Progenitor cell of endocrine pancreas (in vitro differentiated cells): ENCODE results near the gene GRM8. TPM values are rescaled to one million over a fixed set of nuclear protein-coding genes. Genes with fewer than 3 reads are reported as not detected.
"Not testable (repeated sequence)": the region's sequence is repeated elsewhere in the genome, so short reads cannot be mapped to it uniquely, and the experiment has no call there.

ENCODE experiments used
- DNase-seq: peaks from one replicate; pipeline ENCODE4 v3.0.0; 2021; ENCODE audit warnings: low spot score; ENCODE audit not compliant: unreplicated experiment
- H3K27ac Mint-ChIP-seq: 2 replicates; pipeline ENCODE4 v1.8.0; 2021; ENCODE audit warnings: mild to moderate bottlenecking, moderate library complexity, mixed read lengths
- H3K27me3 Mint-ChIP-seq: 2 replicates; pipeline ENCODE4 v1.8.0; 2021; ENCODE audit warnings: mixed read lengths
- H3K36me3 Mint-ChIP-seq: 2 replicates; pipeline ENCODE4 v1.8.0; 2022; ENCODE audit warnings: mixed read lengths; ENCODE audit not compliant: insufficient read depth
- H3K4me1 Mint-ChIP-seq: 2 replicates; pipeline ENCODE4 v1.8.0; 2021; ENCODE audit warnings: low read depth, mixed read lengths
- H3K4me3 Mint-ChIP-seq: 2 replicates; pipeline ENCODE4 v1.8.0; 2021; ENCODE audit warnings: low read depth, mild to moderate bottlenecking, moderate library complexity, mixed read lengths
- H3K9me3 Mint-ChIP-seq: 2 replicates; pipeline ENCODE4 v1.8.0; 2021; ENCODE audit warnings: low read depth, mixed read lengths
- total RNA-seq: library from RNA; stranded (reverse); gene quantifications from 2 replicates; pipeline ENCODE4 v1.2.1, GENCODE V29; 2021
- TF ChIP-seq, protein P1 (sequence below): fragments of 200-600 bp; sonication (generic); IDR thresholded peaks from one replicate; pipeline ENCODE4 v1.5.0; 2021; ENCODE audit warnings: antibody characterized with exemption, mild to moderate bottlenecking; ENCODE audit not compliant: unreplicated experiment

GRM8 gene
- total RNA-seq, 1 donor from 2014 or later: 4.2 TPM

DNA sequence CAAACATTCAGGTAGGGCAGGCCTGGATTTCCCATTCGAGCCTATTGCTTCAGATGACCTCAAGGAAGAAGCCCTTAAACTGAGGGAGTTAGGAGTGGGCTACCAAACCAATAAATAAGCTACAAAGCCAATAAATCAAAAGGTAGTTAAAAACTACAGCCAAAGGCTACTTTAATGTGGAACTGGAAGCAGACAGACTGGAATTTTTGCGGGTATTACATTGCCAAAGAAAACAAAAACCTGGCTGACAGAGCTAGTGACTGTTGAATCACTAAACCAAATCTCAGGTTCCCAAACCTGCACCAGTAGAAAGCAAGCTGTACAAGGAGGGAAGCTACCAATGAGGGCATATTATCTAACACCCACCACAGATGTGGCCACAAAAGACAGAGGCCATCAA lies 315.6 kb downstream of the GRM8 start:
- Mint-ChIP-seq H3K27ac (no peak overlapping the region), H3K27me3 (no peaks in the 10 kb centered on the region), H3K9me3 (peaks cover 3% of the 10 kb centered on the region), H3K4me3 (no peak overlapping the region), H3K36me3 (no peaks in the 10 kb centered on the region), H3K4me1 (peaks cover 7% of the 10 kb centered on the region)
- TF ChIP-seq, protein P1, sequence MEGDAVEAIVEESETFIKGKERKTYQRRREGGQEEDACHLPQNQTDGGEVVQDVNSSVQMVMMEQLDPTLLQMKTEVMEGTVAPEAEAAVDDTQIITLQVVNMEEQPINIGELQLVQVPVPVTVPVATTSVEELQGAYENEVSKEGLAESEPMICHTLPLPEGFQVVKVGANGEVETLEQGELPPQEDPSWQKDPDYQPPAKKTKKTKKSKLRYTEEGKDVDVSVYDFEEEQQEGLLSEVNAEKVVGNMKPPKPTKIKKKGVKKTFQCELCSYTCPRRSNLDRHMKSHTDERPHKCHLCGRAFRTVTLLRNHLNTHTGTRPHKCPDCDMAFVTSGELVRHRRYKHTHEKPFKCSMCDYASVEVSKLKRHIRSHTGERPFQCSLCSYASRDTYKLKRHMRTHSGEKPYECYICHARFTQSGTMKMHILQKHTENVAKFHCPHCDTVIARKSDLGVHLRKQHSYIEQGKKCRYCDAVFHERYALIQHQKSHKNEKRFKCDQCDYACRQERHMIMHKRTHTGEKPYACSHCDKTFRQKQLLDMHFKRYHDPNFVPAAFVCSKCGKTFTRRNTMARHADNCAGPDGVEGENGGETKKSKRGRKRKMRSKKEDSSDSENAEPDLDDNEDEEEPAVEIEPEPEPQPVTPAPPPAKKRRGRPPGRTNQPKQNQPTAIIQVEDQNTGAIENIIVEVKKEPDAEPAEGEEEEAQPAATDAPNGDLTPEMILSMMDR: no peak
- DNase-seq: no peak

DNA sequence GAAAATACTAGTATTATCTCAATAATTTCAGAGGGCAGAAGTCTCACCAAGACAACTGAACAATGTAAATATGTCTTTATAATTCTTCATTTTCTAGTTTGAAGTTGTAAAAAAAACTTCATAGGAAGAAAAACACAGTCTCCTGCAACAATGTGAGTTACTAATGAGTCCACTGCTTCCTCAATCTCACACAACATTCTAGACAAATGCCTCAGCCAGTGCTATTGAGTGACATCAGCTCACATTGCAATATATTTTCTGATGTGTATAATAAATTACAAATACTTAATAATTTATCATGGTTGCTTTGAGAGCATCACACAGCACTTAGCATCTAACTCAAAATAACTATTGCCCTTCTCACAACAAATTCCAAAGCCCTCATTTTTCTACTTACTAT lies 321.2 kb downstream of the GRM8 start:
- no peak for DNase-seq
- Mint-ChIP-seq H3K27me3 (no peaks in the 10 kb centered on the region), H3K36me3 (no peaks in the 10 kb centered on the region), H3K4me3 (no peak overlapping the region), H3K9me3 (no peaks in the 10 kb centered on the region), H3K27ac (no peak overlapping the region), H3K4me1 (peaks cover 10% of the 10 kb centered on the region)
- TF ChIP-seq, protein P1: no peak

DNA sequence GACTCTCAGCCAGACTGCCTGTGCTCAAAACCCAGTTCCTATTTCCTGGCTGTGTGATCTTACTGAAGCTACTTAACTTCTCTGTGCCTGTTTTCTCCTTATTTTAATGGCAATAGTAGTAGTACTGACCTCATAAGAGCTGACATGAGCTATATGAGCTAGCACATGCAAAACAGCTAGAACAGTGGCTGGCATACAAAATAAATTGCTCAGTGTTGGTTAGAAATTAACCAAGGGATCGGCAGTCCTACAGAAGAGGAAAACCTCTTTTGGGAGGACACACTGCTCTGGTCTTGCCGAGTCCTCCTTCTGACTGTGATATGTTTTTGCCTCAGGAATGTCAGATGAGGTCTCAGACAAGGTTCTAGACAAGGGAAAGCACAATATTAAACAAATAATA lies 322.6 kb downstream of the GRM8 start:
- Mint-ChIP-seq H3K4me3 (no peak overlapping the region), H3K9me3 (no peaks in the 10 kb centered on the region), H3K4me1 (peaks cover 10% of the 10 kb centered on the region), H3K27ac (no peak overlapping the region), H3K27me3 (no peaks in the 10 kb centered on the region), H3K36me3 (no peaks in the 10 kb centered on the region)
- TF ChIP-seq, protein P1: no peak
- DNase-seq: no peak

DNA sequence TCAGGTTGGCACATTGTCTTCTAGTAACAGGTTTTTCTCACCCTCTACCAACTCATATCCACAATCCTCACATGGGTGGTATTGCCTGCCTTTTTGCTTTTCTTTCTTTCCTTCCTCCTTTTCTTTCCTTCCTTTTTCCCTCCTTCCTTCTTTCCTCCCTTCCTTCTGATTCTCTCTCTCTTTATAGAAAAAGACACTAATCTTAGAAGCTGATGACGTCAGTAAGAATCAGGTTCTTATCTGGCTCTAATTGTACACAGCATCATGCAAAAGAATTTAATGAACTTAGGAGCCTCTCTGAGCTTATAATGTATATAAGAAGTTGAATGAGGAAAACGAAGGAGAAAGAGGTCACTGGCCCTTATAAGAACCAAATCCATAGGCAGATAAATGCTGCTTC lies 328.3 kb downstream of the GRM8 start:
- Mint-ChIP-seq H3K27ac (no peak overlapping the region), H3K36me3 (no peaks in the 10 kb centered on the region), H3K4me3 (no peak overlapping the region), H3K9me3 (peaks cover 2% of the 10 kb centered on the region), H3K27me3 (peaks cover 5% of the 10 kb centered on the region), H3K4me1 (no peaks in the 10 kb centered on the region)
- DNase-seq: no peak
- TF ChIP-seq, protein P1: no peak

DNA sequence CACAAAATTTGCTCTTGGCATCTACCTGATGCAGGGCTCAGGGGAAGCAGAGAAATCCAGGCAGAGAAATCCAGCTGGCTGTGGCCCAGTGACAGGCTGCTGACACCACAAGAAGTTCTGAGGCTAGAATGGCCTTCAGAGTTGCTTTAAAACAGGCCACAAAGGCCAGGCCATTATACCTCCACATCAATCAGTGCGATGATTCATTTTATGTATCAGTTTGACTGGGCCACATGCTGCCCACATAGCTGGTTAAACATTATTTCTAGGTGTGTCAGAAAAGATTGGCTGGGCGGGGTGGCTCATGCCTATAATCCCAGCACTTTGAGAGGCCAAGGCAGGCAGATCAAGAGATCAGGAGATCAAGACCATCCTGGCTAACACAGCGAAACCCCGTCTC lies 341.1 kb downstream of the GRM8 start:
- peaks cover 18% of the 10 kb centered on the region for H3K4me1 Mint-ChIP-seq
- not testable (repeated sequence) for H3K27ac Mint-ChIP-seq, DNase-seq, H3K36me3 Mint-ChIP-seq, H3K9me3 Mint-ChIP-seq, H3K27me3 Mint-ChIP-seq, H3K4me3 Mint-ChIP-seq

DNA sequence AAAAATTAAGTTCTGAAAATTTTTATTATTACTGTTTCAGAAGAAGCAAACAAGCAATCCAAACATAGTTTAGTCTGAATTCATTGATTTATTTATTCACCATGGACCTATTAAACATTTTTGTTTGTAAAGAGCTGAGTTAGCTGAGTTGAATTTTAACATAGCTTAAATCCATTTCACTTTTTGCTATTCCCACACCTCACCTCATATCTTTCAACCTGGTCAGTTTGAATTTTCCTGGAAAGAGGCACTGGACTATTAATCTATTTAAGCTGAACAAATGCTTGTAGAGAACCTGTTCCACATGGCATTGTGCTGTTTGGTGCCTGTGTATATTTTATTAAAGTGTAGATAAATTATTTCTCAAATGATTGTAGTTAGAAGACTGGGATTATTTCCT lies 344.2 kb downstream of the GRM8 start:
- not testable (repeated sequence) for H3K9me3 Mint-ChIP-seq, H3K36me3 Mint-ChIP-seq, H3K27me3 Mint-ChIP-seq, DNase-seq, H3K27ac Mint-ChIP-seq, H3K4me3 Mint-ChIP-seq
- peaks cover 18% of the 10 kb centered on the region for H3K4me1 Mint-ChIP-seq

DNA sequence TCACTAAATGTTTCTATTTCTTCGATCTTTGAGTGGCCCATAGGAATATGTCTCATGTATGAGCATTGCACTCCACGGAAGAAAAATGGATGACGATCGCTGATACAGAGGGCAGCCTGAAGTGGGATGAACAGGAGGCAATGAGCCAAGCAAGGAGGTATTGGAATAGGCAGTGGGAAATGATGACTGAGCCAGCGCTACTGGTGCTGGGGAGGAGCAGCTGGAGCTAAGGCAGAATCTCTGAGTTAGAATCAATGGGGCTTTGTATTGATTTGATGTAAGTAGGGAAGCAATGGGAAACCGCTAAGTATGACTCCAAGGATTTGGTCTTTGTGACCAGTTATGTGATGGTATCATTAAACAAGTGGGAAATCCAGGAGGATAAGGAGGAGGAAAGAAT lies 345.1 kb downstream of the GRM8 start:
- H3K27me3 Mint-ChIP-seq, H3K27ac Mint-ChIP-seq: not testable (repeated sequence)

DNA sequence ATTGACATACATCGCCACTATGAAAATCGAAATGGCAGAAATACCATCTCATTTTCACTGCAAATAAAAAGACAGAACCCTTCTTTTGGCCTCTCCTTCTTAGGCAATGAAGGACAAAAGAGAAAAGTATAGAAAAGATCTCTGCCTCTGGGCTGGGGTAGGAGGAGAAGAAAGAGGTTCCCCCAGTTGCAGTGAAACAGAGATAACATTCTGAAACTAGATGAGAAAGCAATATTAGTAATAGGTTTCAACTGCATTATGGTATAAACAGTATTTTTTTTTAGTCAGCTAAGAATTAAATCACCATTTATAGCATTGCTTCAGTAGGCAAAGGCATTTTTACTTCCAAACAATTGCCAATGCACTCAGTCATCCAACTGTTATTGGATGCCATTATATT lies 347.5 kb downstream of the GRM8 start:
- peaks cover 18% of the 10 kb centered on the region for H3K4me1 Mint-ChIP-seq
- not testable (repeated sequence) for H3K36me3 Mint-ChIP-seq, H3K27ac Mint-ChIP-seq, DNase-seq, H3K4me3 Mint-ChIP-seq, H3K9me3 Mint-ChIP-seq, H3K27me3 Mint-ChIP-seq

More for the DNA sequence above, 345.1 kb downstream of the GRM8 start:
- H3K4me3 Mint-ChIP-seq, H3K9me3 Mint-ChIP-seq, DNase-seq, H3K36me3 Mint-ChIP-seq: not testable (repeated sequence)
- H3K4me1 Mint-ChIP-seq: peaks cover 18% of the 10 kb centered on the region

DNA sequence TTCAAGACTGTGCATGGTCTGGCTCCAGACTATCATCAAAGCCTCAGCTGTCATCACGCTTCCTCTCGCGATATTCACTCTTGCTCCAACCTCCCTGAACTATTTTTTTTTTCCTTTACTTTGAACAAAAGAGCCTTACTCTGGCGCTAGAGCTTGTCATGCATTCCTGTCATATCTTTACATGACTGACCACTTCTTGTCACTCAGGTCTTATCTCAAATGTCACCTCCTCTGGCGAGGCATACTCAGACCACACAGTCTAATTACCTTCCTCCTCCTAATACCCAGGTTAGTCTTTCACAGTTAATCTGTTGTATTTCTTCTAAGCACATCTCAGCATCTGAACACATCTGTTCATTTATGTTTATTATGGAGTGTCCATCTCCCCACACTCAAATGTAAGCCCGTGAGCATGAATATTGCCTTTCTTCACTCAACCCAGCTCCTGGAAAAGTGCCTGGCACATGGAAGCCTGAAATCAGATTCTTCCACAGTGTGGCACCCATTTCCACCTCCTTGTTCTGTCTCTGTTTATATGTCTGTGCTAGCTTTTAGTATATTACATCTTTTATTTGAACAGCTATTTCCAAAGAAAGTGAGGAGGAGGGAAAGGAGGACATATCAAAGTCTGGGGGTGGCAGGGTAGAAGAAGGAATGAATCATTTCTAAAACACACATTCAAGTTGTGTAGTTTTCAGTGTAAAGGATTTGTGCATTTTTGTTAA lies 351.5 kb downstream of the GRM8 start:
- not testable (repeated sequence) for H3K27ac Mint-ChIP-seq, H3K27me3 Mint-ChIP-seq

More for the DNA sequence above, 351.5 kb downstream of the GRM8 start:
- H3K36me3 Mint-ChIP-seq, H3K4me3 Mint-ChIP-seq, H3K4me1 Mint-ChIP-seq, H3K9me3 Mint-ChIP-seq, DNase-seq: not testable (repeated sequence)
